Ascending aorta (tissue), 2 donors: ENCODE measurements around the gene SRPRB. TPM values are rescaled to one million over a fixed set of nuclear protein-coding genes. Genes with fewer than 3 reads are reported as not detected.

Experiments used
- DNase-seq, 2 donors: peaks; one replicate each; pipeline ENCODE4 v3.0.0-alpha.2; 2019; ENCODE audit warnings: low spot score in 2 of 2
- H3K27ac ChIP-seq, 2 donors: fragments of 200-600 bp; sonication (generic); one replicate each; pipeline ENCODE4 v1.5.1; 2016 to 2017; ENCODE audit warnings: mild to moderate bottlenecking in 1 of 2
- H3K27me3 ChIP-seq: fragments of 200-600 bp; sonication (generic); one replicate; pipeline ENCODE4 v1.5.1; 2017
- H3K36me3 ChIP-seq, 2 donors: fragments of 200-600 bp; sonication (generic); one replicate each; pipeline ENCODE4 v1.5.1; 2016
- H3K4me1 ChIP-seq, 2 donors: fragments of 200-600 bp; sonication (generic); one replicate each; pipeline ENCODE4 v1.5.1; 2016 to 2017; ENCODE audit warnings: mild to moderate bottlenecking in 1 of 2
- H3K4me3 ChIP-seq, 2 donors: fragments of 200-600 bp; sonication (generic); one replicate each; pipeline ENCODE4 v1.5.1; 2016 to 2017; ENCODE audit warnings: mild to moderate bottlenecking in 1 of 2
- H3K9me3 ChIP-seq, 2 donors: fragments of 200-600 bp; sonication (generic); one replicate each; pipeline ENCODE4 v1.5.1; 2016
- intact Hi-C: fragments of 100-400 bp; cut with DNase I; formaldehyde crosslinking; loops from one replicate; pipeline ENCODE4 v1.15.1; 2023
- total RNA-seq: library from RNA; depleted of rRNA; stranded (reverse); fragments of >200 nt; gene quantifications from one replicate; pipeline ENCODE4 v1.1.0, GENCODE V29; 2016
- TF ChIP-seq, protein P1 (sequence below), 3 experiments: fragments of 200-600 bp in 2 of 3; fragments of 450-650 bp in 1 of 3; sonication (generic) in 2 of 3; IDR thresholded peaks; one replicate each; pipeline ENCODE4 v1.5.1; 2016 to 2019; ENCODE audit warnings: antibody characterized with exemption in 3 of 3, mild to moderate bottlenecking in 1 of 3, moderate library complexity in 1 of 3

The SRPRB gene
- total RNA-seq, 1 donor from 2014 or later = 16.1 TPM

DNA sequence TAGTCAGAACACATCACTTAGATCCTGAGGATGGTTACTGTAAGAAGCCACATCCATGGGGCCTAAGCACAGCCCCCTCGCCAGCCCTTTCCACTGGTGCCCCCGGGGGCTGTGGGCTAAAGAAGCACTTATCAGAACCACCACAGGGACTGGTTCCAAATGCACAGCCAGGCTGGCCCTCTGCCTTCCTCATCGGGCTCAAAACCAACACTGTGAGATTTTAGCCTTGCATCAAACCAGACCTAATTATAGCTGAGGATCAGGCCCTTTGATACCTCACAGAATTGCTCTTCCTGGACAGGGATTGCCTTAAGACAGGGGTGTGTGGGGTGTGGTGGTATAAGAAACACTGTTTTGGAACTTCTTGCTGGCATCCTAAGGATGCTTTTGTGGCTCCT, 23.7 kb downstream of the SRPRB start:
- TF ChIP-seq, protein P1, sequence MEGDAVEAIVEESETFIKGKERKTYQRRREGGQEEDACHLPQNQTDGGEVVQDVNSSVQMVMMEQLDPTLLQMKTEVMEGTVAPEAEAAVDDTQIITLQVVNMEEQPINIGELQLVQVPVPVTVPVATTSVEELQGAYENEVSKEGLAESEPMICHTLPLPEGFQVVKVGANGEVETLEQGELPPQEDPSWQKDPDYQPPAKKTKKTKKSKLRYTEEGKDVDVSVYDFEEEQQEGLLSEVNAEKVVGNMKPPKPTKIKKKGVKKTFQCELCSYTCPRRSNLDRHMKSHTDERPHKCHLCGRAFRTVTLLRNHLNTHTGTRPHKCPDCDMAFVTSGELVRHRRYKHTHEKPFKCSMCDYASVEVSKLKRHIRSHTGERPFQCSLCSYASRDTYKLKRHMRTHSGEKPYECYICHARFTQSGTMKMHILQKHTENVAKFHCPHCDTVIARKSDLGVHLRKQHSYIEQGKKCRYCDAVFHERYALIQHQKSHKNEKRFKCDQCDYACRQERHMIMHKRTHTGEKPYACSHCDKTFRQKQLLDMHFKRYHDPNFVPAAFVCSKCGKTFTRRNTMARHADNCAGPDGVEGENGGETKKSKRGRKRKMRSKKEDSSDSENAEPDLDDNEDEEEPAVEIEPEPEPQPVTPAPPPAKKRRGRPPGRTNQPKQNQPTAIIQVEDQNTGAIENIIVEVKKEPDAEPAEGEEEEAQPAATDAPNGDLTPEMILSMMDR (IDR thresholded peaks at IDR 0.05) = no peak
- Histone ChIP-seq H3K4me3 (no peak overlapping the region), H3K27ac (no peak overlapping the region), H3K4me1 (no peaks in the 10 kb centered on the region), H3K27me3 (no peaks in the 10 kb centered on the region), H3K9me3 (no peaks in the 10 kb centered on the region), H3K36me3 (peaks cover 0 to 14% of the 10 kb centered on the region in 2 donors)
- intact Hi-C loops = no loop called here
- no peak for DNase-seq

DNA sequence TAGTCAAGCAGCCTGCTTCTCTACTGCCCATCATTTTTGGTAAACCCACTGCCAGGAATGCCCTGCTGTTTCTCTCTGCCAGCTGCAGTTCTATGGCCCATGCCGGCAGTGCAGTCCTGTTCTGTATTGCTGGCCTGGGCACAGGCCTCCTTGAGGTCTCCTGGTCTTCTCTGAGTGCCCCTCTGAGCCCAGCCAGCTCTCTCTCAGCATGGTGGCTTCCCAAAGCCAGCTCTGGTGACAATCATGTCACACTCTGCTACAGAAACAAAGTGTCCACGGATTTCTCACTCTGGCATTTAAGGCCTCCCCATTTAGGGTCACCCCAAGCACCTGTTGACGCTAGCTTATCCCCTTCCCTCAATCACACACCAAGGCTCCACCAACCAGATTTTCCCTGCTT, 24.5 kb downstream of the SRPRB start:
- Histone ChIP-seq H3K27ac (no peak overlapping the region), H3K9me3 (no peaks in the 10 kb centered on the region), H3K4me3 (no peak overlapping the region), H3K4me1 (no peaks in the 10 kb centered on the region), H3K36me3 (peaks cover 0 to 11% of the 10 kb centered on the region in 2 donors), H3K27me3 (no peaks in the 10 kb centered on the region)
- no peak for DNase-seq
- TF ChIP-seq, protein P1 (IDR thresholded peaks at IDR 0.05) = no peak
- intact Hi-C loops = no loop called here

- Histone ChIP-seq H3K4me1 (no peaks in the 10 kb centered on the region), H3K27ac (no peak overlapping the region), H3K9me3 (no peaks in the 10 kb centered on the region), H3K27me3 (no peaks in the 10 kb centered on the region), H3K36me3 (peaks cover 0 to 3% of the 10 kb centered on the region in 2 donors), H3K4me3 (no peak overlapping the region)
- intact Hi-C loops = no loop called here
- DNase-seq = no peak
- TF ChIP-seq, protein P1 (IDR thresholded peaks at IDR 0.05) = no peak
Measured at GRCh38 chr3:133831966-133832801, 26.6 kb downstream of the SRPRB start.

- H3K36me3 ChIP-seq = peaks cover 0 to 3% of the 10 kb centered on the region in 2 donors
- TF ChIP-seq, protein P1 (IDR thresholded peaks at IDR 0.05) = no peak
- intact Hi-C loops = no loop called here
Measured at GRCh38 chr3:133832802-133833144, 27.2 kb downstream of the SRPRB start.

GRCh38 chr3:133833267-133833666, 27.7 kb downstream of the SRPRB start:
- Histone ChIP-seq H3K36me3 (peaks cover 0 to 7% of the 10 kb centered on the region in 2 donors), H3K4me3 (no peak overlapping the region)
- DNase-seq = no peak

More at GRCh38 chr3:133832802-133833144, 27.2 kb downstream of the SRPRB start:
- H3K4me3 ChIP-seq = no peak overlapping the region
- no peaks in the 10 kb centered on the region for H3K27me3 ChIP-seq
- H3K27ac ChIP-seq = no peak overlapping the region
- no peaks in the 10 kb centered on the region for H3K4me1 ChIP-seq
- no peak for DNase-seq
- H3K9me3 ChIP-seq = no peaks in the 10 kb centered on the region

More at GRCh38 chr3:133833267-133833666, 27.7 kb downstream of the SRPRB start:
- intact Hi-C loops = no loop called here
- TF ChIP-seq, protein P1 (IDR thresholded peaks at IDR 0.05) = no peak
- no peaks in the 10 kb centered on the region for H3K27me3 ChIP-seq
- no peaks in the 10 kb centered on the region for H3K9me3 ChIP-seq
- H3K27ac ChIP-seq = no peak overlapping the region
- no peaks in the 10 kb centered on the region for H3K4me1 ChIP-seq
